Smooth muscle cell of the brain vasculature (primary cell): Measurements from ENCODE around the gene GDF7.

ENCODE experiments used
- DNase-seq: peaks from one replicate; pipeline ENCODE4 v3.0.0-alpha.2; 2012; ENCODE audit warnings: low read depth, low spot score

Gene GDF7

GRCh38 chr2:20629181-20629580 lies 37.8 kb upstream of the GDF7 start:
- DNase-seq: no peak

GRCh38 chr2:20629581-20630171 lies 37.3 kb upstream of the GDF7 start:
- no peak for DNase-seq

GRCh38 chr2:20630967-20631366 lies 36.0 kb upstream of the GDF7 start:
- DNase-seq: no peak

GRCh38 chr2:20631617-20632307 lies 35.2 kb upstream of the GDF7 start:
- no peak for DNase-seq

GRCh38 chr2:20632446-20632990 lies 34.4 kb upstream of the GDF7 start:
- DNase-seq: no peak

GRCh38 chr2:20633001-20633400 lies 33.9 kb upstream of the GDF7 start:
- DNase-seq: no peak

- DNase-seq: no peak
Measured at GRCh38 chr2:20633794-20634506, 33.0 kb upstream of the GDF7 start.

- peak; percentile 54 for DNase-seq
Measured at GRCh38 chr2:20634507-20635112, 32.3 kb upstream of the GDF7 start.

- DNase-seq: no peak
Measured at GRCh38 chr2:20635113-20635510, 31.8 kb upstream of the GDF7 start.

GRCh38 chr2:20635675-20636584 lies 31.0 kb upstream of the GDF7 start:
- DNase-seq: peak; percentile 65

- DNase-seq: no peak
Measured at GRCh38 chr2:20637147-20637546, 29.8 kb upstream of the GDF7 start.

- DNase-seq: no peak
Measured at GRCh38 chr2:20638014-20638413, 28.9 kb upstream of the GDF7 start.

- DNase-seq: no peak
Measured at GRCh38 chr2:20638646-20639430, 28.1 kb upstream of the GDF7 start.

- DNase-seq: no peak
Measured at GRCh38 chr2:20640411-20641122, 26.4 kb upstream of the GDF7 start.

- DNase-seq: no peak
Measured at GRCh38 chr2:20641123-20641985, 25.6 kb upstream of the GDF7 start.

GRCh38 chr2:20642055-20642971 lies 24.6 kb upstream of the GDF7 start:
- no peak for DNase-seq

GRCh38 chr2:20643060-20643459 lies 23.9 kb upstream of the GDF7 start:
- no peak for DNase-seq

GRCh38 chr2:20643826-20644225 lies 23.1 kb upstream of the GDF7 start:
- DNase-seq: no peak
